HL-60 (cell line): ENCODE measurements around the gene ITPRIPL2.

ENCODE experiments used
- DNase-seq, 2 experiments: peaks; one replicate each; pipeline ENCODE4 v3.0.0-alpha.2; 2010 to 2020; ENCODE audit warnings: low read depth in 1 of 2, low spot score in 1 of 2
- H3K27ac ChIP-seq: fragments of 250-450 bp; sonication (Bioruptor Pico); replicated peaks from 2 replicates; pipeline ENCODE4 v1.5.1; 2020; ENCODE audit warnings: mild to moderate bottlenecking, moderate library complexity
- H3K27me3 ChIP-seq: fragments of 250-450 bp; sonication (Bioruptor Pico); 2 replicates; pipeline ENCODE4 v1.5.1; 2021; ENCODE audit warnings: mild to moderate bottlenecking, moderate library complexity; ENCODE audit not compliant: insufficient read depth, poor library complexity, severe bottlenecking
- H3K4me3 ChIP-seq: replicated peaks from 2 replicates; pipeline ENCODE4 v1.5.1; 2011; ENCODE audit warnings: mild to moderate bottlenecking, control low read depth, low read length; ENCODE audit not compliant: insufficient read depth
- GABPA ChIP-seq: IDR thresholded peaks from 2 replicates; pipeline ENCODE4 v1.6.1; 2012; ENCODE audit warnings: low read depth
- POLR2AphosphoS5 ChIP-seq: IDR thresholded peaks from 2 replicates; pipeline ENCODE4 v1.6.1; 2012; ENCODE audit warnings: low read depth
- REST ChIP-seq: IDR thresholded peaks from 2 replicates; pipeline ENCODE4 v1.6.1; 2012; ENCODE audit warnings: low read depth; ENCODE audit not compliant: insufficient replicate concordance
- SPI1 ChIP-seq: IDR thresholded peaks from 2 replicates; pipeline ENCODE4 v1.6.1; 2012; ENCODE audit warnings: low read depth, mild to moderate bottlenecking, borderline replicate concordance
- long read RNA-seq: library from polyadenylated mRNA; unstranded; transcript quantifications from one replicate; pipeline ENCODE4 v2.0.0, GENCODE V29; 2020
- TF ChIP-seq, protein P1 (sequence below): IDR thresholded peaks from one replicate; pipeline ENCODE4 v1.5.1; 2011; ENCODE audit warnings: low read length, control low read depth, inconsistent platforms; ENCODE audit not compliant: insufficient read depth

ITPRIPL2 gene
- long read RNA-seq = 0 reads

DNA sequence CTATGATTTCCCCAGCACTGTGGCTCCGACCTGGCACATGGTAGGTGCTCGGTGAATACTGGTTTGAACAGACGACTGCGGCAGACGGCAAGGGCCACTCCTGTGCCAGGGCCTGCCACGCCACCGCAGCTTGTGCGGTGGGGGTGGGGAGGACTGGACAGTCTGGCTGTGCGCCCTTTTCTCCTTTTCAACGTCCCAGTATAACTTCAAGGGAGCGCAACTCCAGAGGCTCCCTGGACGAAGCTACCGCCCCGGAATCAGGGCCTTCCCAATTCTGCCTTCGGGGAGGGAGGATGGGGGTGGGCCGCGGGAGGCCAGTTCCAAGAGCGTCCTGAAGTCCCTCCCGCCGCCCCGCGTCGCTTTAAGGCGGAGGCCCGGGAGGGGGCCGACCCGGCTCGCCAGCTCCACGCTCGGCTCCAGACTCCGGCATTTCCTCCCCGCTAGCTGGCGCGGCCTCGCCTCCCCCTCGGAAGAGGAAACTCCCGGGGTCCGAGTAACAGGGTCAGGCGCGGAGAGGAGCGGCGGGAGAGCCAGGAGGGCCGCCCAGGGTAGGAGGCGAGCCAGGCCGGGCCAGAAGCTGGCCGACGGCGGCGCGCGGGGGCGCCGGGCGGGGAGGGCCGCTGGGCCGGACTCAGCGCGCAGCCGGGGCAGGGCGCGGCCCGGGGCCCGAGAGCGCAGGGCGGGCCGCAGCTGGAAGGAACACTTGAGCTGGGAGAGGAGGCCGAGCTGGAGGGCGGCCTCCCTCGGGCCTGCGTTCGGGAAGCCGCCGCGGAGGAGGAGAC lies at the start of gene ITPRIPL2:
ITPRIPL2 (plus strand) TSS at position 388 of the 782 bp plus-strand sequence. CDS start 498 bp downstream, outside the sequence.
- H3K27ac ChIP-seq = no peak within 1 kb of the TSS
- H3K27me3 ChIP-seq = peaks cover 5% of the 10 kb centered on the region
- no peak for DNase-seq
- H3K4me3 ChIP-seq = peak within 1 kb of the TSS; percentile 44
- TF ChIP-seq GABPA (no peak), POLR2AphosphoS5 (no peak), SPI1 (no peak), REST (no peak)
- TF ChIP-seq, protein P1, sequence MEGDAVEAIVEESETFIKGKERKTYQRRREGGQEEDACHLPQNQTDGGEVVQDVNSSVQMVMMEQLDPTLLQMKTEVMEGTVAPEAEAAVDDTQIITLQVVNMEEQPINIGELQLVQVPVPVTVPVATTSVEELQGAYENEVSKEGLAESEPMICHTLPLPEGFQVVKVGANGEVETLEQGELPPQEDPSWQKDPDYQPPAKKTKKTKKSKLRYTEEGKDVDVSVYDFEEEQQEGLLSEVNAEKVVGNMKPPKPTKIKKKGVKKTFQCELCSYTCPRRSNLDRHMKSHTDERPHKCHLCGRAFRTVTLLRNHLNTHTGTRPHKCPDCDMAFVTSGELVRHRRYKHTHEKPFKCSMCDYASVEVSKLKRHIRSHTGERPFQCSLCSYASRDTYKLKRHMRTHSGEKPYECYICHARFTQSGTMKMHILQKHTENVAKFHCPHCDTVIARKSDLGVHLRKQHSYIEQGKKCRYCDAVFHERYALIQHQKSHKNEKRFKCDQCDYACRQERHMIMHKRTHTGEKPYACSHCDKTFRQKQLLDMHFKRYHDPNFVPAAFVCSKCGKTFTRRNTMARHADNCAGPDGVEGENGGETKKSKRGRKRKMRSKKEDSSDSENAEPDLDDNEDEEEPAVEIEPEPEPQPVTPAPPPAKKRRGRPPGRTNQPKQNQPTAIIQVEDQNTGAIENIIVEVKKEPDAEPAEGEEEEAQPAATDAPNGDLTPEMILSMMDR = no peak

- H3K27me3 ChIP-seq = no peaks in the 10 kb centered on the region
- H3K4me3 ChIP-seq = no peak overlapping the region; the same call in 1 of the 2 replicates
- DNase-seq = no peak
- TF ChIP-seq, protein P1 = no peak
- TF ChIP-seq SPI1 = no peak
- H3K27ac ChIP-seq = peak overlapping the region; percentile 100
Observed at GRCh38 chr16:19066988-19067348, 46.8 kb upstream of the ITPRIPL2 start.

DNA sequence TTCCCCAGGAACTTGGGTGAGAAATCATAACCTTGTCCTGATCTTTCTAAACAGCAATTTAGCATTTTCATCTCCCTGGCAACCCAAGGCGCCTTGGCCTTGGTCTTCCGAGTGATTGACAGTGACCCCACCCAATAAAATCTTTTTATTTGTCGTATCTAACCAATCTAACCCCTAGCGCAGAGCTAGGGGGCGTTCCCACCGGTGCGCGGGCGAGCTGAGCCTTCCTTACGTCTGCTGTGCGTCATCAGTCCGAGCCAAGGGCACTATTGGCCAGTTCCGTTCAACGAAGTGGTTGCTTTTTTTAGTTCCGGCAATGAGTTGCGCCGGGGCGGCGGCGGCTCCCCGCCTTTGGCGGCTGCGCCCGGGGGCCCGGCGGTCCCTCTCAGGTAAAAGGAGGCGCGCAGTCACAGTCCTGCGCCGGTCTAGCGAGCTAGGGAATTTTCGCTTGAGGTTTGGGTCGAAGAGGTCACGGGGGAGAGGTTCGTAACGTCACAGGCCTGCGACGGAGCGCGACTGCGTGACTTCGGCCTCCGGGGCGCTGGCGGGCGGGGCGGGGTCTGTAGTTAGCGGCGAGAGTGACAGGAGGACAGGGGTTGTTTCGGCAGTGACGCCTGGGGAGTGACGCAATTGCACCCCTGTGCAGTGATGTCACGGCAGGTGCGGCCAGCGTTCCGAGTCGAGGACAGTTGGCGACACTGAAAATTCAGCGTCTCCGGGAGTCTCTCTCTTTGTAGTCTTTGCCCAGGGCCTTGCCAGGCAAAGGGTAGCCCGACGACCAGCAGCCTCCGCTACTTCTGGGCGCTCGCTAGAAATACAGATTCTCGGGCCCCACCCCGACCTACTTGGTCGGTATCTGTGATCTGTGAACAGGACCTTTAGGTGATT lies 46.2 kb upstream of the ITPRIPL2 start, which contains the start of gene COQ7:
COQ7 (plus strand) TSS at position 266 of the 888 bp plus-strand sequence; CDS start at position 317, 51 bp downstream.
- H3K4me3 ChIP-seq = peak within 1 kb of the TSS; percentile 65
- TF ChIP-seq POLR2AphosphoS5 = peak; percentile 64
- TF ChIP-seq GABPA = peak; percentile 37
- peak; percentile 37; the same call in 1 of the 2 replicates for TF ChIP-seq SPI1
- TF ChIP-seq, protein P1 = no peak
- H3K27ac ChIP-seq = peak within 1 kb of the TSS; percentile 100
- no peaks in the 10 kb centered on the region for H3K27me3 ChIP-seq
- DNase-seq = peak; percentile 98 to 99

GRCh38 chr16:19068237-19068815 lies 45.4 kb upstream of the ITPRIPL2 start:
- H3K27me3 ChIP-seq = no peaks in the 10 kb centered on the region
- no peak for TF ChIP-seq GABPA
- TF ChIP-seq, protein P1 = no peak
- no peak for TF ChIP-seq REST
- TF ChIP-seq SPI1 = no peak
- TF ChIP-seq POLR2AphosphoS5 = no peak
- H3K27ac ChIP-seq = peak overlapping the region; percentile 100
- H3K4me3 ChIP-seq = peak overlapping the region; percentile 65
- peak in 1 of 2 experiments; percentile 13 for DNase-seq
